GM23248 (cell line): Measurements from ENCODE around the gene ETV7. TPM values are rescaled to one million over a fixed set of nuclear protein-coding genes. Genes with fewer than 3 reads are reported as not detected.
A peak's percentile ranks its signal among the peaks of the same experiment; 100 is the strongest.

Experiments
- DNase-seq: peaks from one replicate; pipeline ENCODE4 v3.0.0-alpha.2; 2015
- H2AFZ ChIP-seq: fragments of 200-600 bp; sonication (generic); 2 replicates; pipeline ENCODE4 v1.6.1; 2016; ENCODE audit warnings: antibody characterized with exemption
- H3F3A ChIP-seq: fragments of 200-600 bp; sonication (generic); 2 replicates; pipeline ENCODE4 v1.6.1; 2016; ENCODE audit warnings: mild to moderate bottlenecking, antibody characterized with exemption, mixed run types; ENCODE audit not compliant: insufficient read depth
- H3K27ac ChIP-seq: fragments of 200-600 bp; sonication (generic); 2 replicates; pipeline ENCODE4 v1.5.1; 2016; ENCODE audit warnings: mild to moderate bottlenecking
- H3K27me3 ChIP-seq: fragments of 200-600 bp; sonication (generic); replicated peaks from 2 replicates; pipeline ENCODE4 v1.6.1; 2016; ENCODE audit warnings: mild to moderate bottlenecking; ENCODE audit not compliant: insufficient read depth
- H3K36me3 ChIP-seq: fragments of 200-600 bp; sonication (generic); 2 replicates; pipeline ENCODE4 v1.6.1; 2016; ENCODE audit warnings: low read depth, mild to moderate bottlenecking
- H3K4me1 ChIP-seq: fragments of 200-600 bp; sonication (generic); 2 replicates; pipeline ENCODE4 v1.6.1; 2016; ENCODE audit warnings: mild to moderate bottlenecking; ENCODE audit not compliant: insufficient read depth
- H3K4me2 ChIP-seq: fragments of 200-600 bp; sonication (generic); one replicate; pipeline ENCODE4 v1.6.1; 2016; ENCODE audit warnings: mild to moderate bottlenecking; ENCODE audit not compliant: unreplicated experiment
- H3K4me3 ChIP-seq: fragments of 200-600 bp; sonication (generic); 2 replicates; pipeline ENCODE4 v1.5.1; 2016; ENCODE audit warnings: mild to moderate bottlenecking
- H3K79me2 ChIP-seq: fragments of 200-600 bp; sonication (generic); 2 replicates; pipeline ENCODE4 v1.6.1; 2016; ENCODE audit warnings: mild to moderate bottlenecking; ENCODE audit not compliant: insufficient read depth
- H3K9ac ChIP-seq: fragments of 200-600 bp; sonication (generic); 2 replicates; pipeline ENCODE4 v1.6.1; 2016; ENCODE audit warnings: mild to moderate bottlenecking
- H3K9me2 ChIP-seq: fragments of 200-600 bp; sonication (generic); 2 replicates; pipeline ENCODE4 v1.6.1; 2016; ENCODE audit warnings: mixed run types, mild to moderate bottlenecking, moderate library complexity; ENCODE audit not compliant: insufficient read depth
- H3K9me3 ChIP-seq: fragments of 200-600 bp; sonication (generic); one replicate; pipeline ENCODE4 v1.6.1; 2017; ENCODE audit warnings: low read depth
- H4K20me1 ChIP-seq: fragments of 200-600 bp; sonication (generic); 2 replicates; pipeline ENCODE4 v1.6.0; 2016; ENCODE audit not compliant: insufficient read depth
- EZH2 ChIP-seq: fragments of 200-600 bp; sonication (generic); IDR thresholded peaks from 2 replicates; pipeline ENCODE4 v1.6.1; 2018; ENCODE audit warnings: antibody characterized with exemption, mild to moderate bottlenecking; ENCODE audit not compliant: insufficient read depth, poor library complexity, severe bottlenecking
- EZH2phosphoT487 ChIP-seq: fragments of 200-600 bp; sonication (generic); IDR thresholded peaks from 2 replicates; pipeline ENCODE4 v1.6.1; 2018; ENCODE audit warnings: antibody characterized with exemption, moderate library complexity, mild to moderate bottlenecking, low read depth; ENCODE audit not compliant: insufficient read depth
- WGBS, 2 experiments: methylation state at CpG; one replicate each; pipeline ENCODE4 v1.1.6; 2015 to 2017; ENCODE audit warnings: low lambda C conversion rate in 2 of 2, low coverage in 1 of 2; ENCODE audit errors: missing lambda C conversion rate in 2 of 2; 5-methylcytosine and 5-hydroxymethylcytosine counted together
- in situ Hi-C: fragments of 300-500 bp; cut with MboI; formaldehyde crosslinking; loops from 2 replicates; pipeline ENCODE4 v1.15.0; 2020
- polyA plus RNA-seq: library from polyadenylated mRNA; unstranded; fragments of >200 nt; fragmentation: Nextera tagmentation; extraction: Ambion mirVana; gene quantifications from 2 replicates; pipeline ENCODE4 v1.2.1, GENCODE V29; 2016
- total RNA-seq: library from RNA; depleted of rRNA; stranded (reverse); fragments of >200 nt; shearing (Covaris generic); gene quantifications from 2 replicates; pipeline ENCODE4 v1.2.3, GENCODE V29; 2014

ETV7 gene
- total and polyA plus RNA-seq, 2 experiments from 2014 or later = 0.32 to 0.70 TPM

DNA sequence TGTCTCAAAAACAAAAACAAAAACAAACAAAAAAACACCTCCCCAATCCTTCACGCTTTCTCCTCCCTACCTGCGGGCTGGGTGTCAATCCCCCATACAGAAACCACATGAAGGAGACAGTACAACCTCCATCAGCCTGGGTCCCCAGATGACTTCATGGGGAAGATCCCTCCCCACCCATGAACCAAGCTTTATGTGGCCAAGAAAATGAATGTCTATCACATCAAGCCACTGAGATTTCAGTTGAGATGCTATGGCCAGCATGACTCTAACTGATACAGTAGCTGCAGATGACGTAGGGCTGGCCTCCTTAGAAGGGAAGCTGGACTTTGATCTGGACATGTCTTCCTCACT, 29.6 kb downstream of the ETV7 start:
- in situ Hi-C loops = no loop called here
- H3K27ac ChIP-seq = no peak overlapping the region
- DNase-seq = no peak
- H3K36me3 ChIP-seq = no peaks in the 10 kb centered on the region
- no peaks in the 10 kb centered on the region for H3K9me2 ChIP-seq
- no peak overlapping the region for H3K9ac ChIP-seq
- peaks cover 8% of the 10 kb centered on the region for H3K4me1 ChIP-seq
- TF ChIP-seq EZH2 (no peak), EZH2phosphoT487 (no peak)
- peaks cover 4% of the 10 kb centered on the region; the same call in 1 of the 2 replicates for H3F3A ChIP-seq
- H4K20me1 ChIP-seq = no peaks in the 10 kb centered on the region
- no peak overlapping the region for H2AFZ ChIP-seq
- no peak overlapping the region for H3K4me2 ChIP-seq
- H3K9me3 ChIP-seq = no peaks in the 10 kb centered on the region
- no peaks in the 10 kb centered on the region for H3K79me2 ChIP-seq
- H3K4me3 ChIP-seq = no peak overlapping the region
- no peaks in the 10 kb centered on the region for H3K27me3 ChIP-seq
- 93 to 100% methylated on average over 3 of the region's 3 CpGs for WGBS, 2 experiments

GRCh38 chr6:36355819-36356218, 31.6 kb downstream of the ETV7 start:
- Histone ChIP-seq H3K36me3 (no peaks in the 10 kb centered on the region), H2AFZ (no peak overlapping the region), H3K4me3 (no peak overlapping the region), H3K27me3 (no peaks in the 10 kb centered on the region), H3K4me1 (peaks cover 17% of the 10 kb centered on the region), H3K79me2 (no peaks in the 10 kb centered on the region), H3K9me2 (no peaks in the 10 kb centered on the region), H3F3A (peaks cover 14% of the 10 kb centered on the region), H3K4me2 (no peak overlapping the region), H3K27ac (no peak overlapping the region), H3K9ac (no peak overlapping the region), H3K9me3 (no peaks in the 10 kb centered on the region), H4K20me1 (no peaks in the 10 kb centered on the region)
- WGBS, 2 experiments = 75 to 76% methylated on average over 4 of the region's 4 CpGs
- TF ChIP-seq EZH2phosphoT487 (no peak), EZH2 (no peak)
- DNase-seq = no peak
- in situ Hi-C loops = no loop called here

GRCh38 chr6:36353411-36353915, 34.0 kb downstream of the ETV7 start:
- Histone ChIP-seq H3K79me2 (no peaks in the 10 kb centered on the region), H3K4me1 (peaks cover 24% of the 10 kb centered on the region), H3F3A (peaks cover 22% of the 10 kb centered on the region), H3K9me2 (no peaks in the 10 kb centered on the region), H3K27ac (no peak overlapping the region), H3K9me3 (no peaks in the 10 kb centered on the region), H3K36me3 (no peaks in the 10 kb centered on the region), H3K4me3 (no peak overlapping the region), H4K20me1 (no peaks in the 10 kb centered on the region), H3K27me3 (no peaks in the 10 kb centered on the region), H3K4me2 (no peak overlapping the region), H2AFZ (no peak overlapping the region), H3K9ac (no peak overlapping the region)
- no peak for TF ChIP-seq EZH2phosphoT487
- TF ChIP-seq EZH2 = no peak
- 17 to 22% methylated on average over 4 of the region's 4 CpGs for WGBS, 2 experiments
- DNase-seq = peak; percentile 52
- in situ Hi-C loops = no loop called here

- 60 to 62% methylated on average over 8 of the region's 8 CpGs for WGBS, 2 experiments
- H4K20me1 ChIP-seq = no peaks in the 10 kb centered on the region
- no peak overlapping the region for H3K4me2 ChIP-seq
- H3K79me2 ChIP-seq = no peaks in the 10 kb centered on the region
- no peaks in the 10 kb centered on the region for H3K9me3 ChIP-seq
- no peak overlapping the region for H3K27ac ChIP-seq
- TF ChIP-seq EZH2 (no peak), EZH2phosphoT487 (no peak)
- H3K4me1 ChIP-seq = peaks cover 20% of the 10 kb centered on the region
- DNase-seq = no peak
- H3K4me3 ChIP-seq = no peak overlapping the region
- no peak overlapping the region for H3K9ac ChIP-seq
- no peaks in the 10 kb centered on the region for H3K36me3 ChIP-seq
- H2AFZ ChIP-seq = no peak overlapping the region
- H3F3A ChIP-seq = peaks cover 22% of the 10 kb centered on the region
- H3K27me3 ChIP-seq = no peaks in the 10 kb centered on the region
- in situ Hi-C loops = no loop called here
- no peaks in the 10 kb centered on the region for H3K9me2 ChIP-seq
These were observed 34.9 kb downstream of the ETV7 start for GRCh38 chr6:36352477-36353157.
